ENCODE results near the gene NFIB. TPM values are rescaled to one million over a fixed set of nuclear protein-coding genes. Genes with fewer than 3 reads are reported as not detected.

NFIB gene
- total and polyA plus RNA-seq, 10 of the 15 experiments (the other 5 are each of a cell fraction or from before 2014, with no cell fraction given), result under 0.01 to 0.19 (median 0.05) TPM; not detected in 3

- TF ChIP-seq, protein P1, sequence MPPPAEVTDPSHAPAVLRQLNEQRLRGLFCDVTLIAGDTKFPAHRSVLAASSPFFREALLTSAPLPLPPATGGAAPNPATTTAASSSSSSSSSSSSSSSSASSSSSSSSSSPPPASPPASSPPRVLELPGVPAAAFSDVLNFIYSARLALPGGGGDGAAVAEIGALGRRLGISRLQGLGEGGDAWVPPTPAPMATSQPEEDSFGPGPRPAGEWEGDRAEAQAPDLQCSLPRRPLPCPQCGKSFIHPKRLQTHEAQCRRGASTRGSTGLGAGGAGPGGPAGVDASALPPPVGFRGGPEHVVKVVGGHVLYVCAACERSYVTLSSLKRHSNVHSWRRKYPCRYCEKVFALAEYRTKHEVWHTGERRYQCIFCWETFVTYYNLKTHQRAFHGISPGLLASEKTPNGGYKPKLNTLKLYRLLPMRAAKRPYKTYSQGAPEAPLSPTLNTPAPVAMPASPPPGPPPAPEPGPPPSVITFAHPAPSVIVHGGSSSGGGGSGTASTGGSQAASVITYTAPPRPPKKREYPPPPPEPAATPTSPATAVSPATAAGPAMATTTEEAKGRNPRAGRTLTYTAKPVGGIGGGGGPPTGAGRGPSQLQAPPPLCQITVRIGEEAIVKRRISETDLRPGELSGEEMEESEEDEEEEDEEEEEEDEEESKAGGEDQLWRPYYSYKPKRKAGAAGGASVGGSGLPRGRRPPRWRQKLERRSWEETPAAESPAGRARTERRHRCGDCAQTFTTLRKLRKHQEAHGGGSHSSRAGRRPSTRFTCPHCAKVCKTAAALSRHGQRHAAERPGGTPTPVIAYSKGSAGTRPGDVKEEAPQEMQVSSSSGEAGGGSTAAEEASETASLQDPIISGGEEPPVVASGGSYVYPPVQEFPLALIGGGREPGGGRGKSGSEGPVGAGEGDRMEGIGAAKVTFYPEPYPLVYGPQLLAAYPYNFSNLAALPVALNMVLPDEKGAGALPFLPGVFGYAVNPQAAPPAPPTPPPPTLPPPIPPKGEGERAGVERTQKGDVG (CRISPR knock-in tag; IDR thresholded peaks at IDR 0.05), result no peak
Observed at GRCh38 chr9:14358523-14358922, 44.6 kb upstream of the NFIB start (continued).

DNA sequence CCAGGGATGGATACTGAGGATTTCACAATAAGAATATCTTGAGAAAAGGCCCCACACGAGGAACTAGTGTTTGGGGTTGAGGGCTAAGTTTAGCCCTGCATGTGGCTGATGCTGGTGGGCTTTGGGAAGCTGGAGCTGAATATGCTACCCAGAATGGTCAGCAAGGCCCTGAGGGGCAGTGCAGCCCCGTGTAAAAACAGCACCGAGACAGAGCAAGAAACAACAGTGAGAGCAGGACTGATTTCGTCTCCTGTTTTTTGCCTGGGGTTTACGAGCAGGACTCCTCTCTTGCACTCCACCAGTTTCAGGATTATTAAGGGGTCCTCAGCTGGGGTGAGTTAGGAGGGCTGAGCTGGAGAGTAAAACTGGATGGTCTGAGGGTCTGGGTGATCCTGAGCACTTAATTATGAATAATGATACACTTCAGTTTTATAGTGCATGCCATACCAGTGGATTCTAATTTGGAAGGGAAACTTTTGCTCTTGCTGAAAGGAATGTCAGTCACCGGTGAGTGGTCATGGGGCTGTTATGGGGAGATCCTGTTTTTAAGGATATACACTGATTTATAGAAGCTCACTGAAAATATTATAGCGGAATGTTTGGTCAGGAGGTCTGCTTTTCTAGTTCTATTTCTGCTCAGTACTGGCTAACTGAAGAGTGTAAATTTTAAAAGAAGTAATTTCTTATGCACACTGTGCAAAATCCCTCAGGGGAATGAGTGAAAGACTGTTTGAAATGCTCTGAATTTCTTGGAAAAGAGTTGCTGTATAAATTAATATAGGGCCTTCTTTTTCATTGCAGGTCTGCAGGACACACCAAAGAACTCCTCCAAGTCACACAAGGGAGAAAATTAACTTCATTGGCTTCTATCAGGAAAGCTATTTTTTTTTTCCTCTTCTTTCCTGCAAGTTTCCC lies 42.7 kb upstream of the NFIB start:
- H3K36me3 ChIP-seq (ENCODE audit: control insufficient read depth in 2 of 2, insufficient read depth in 2 of 2, low read length in 1 of 2), result no peaks in the 10 kb centered on the region
- H3K79me2 ChIP-seq (ENCODE audit: control insufficient read depth, insufficient read depth, low read length), result no peaks in the 10 kb centered on the region
- SMC1A ChIA-PET (ENCODE audit: uncharacterized antibody, unreplicated experiment), result interaction anchor here (0.8 to 1.5 kb wide), 3 partner anchors 9 to 929 kb away, joined by 3 to 4 read pairs (median 3); no protein-coding TSS in a partner anchor
- CTCF ChIA-PET, result interaction anchor here (0.6 to 6.2 kb wide), 2 partner anchors 669 to 928 kb away, joined by 3 to 97 read pairs; no protein-coding TSS in a partner anchor
- H2AFZ ChIP-seq (ENCODE audit: control insufficient read depth, low read depth, low read length), result no peak overlapping the region
- no TSS peak for BruUV-seq (replicated peaks)
- H3K9ac ChIP-seq (ENCODE audit: control insufficient read depth, insufficient read depth, low read length), result no peak overlapping the region
- DNase-seq (ENCODE audit: low read depth, low spot score) (no peak), ATAC-seq (no peak), FAIRE-seq (no peak)
- TF ChIP-seq MEF2B (IDR thresholded peaks at IDR 0.05; ENCODE audit: partially characterized antibody, poor library complexity, severe bottlenecking) (no peak), HSF1 (IDR thresholded peaks at IDR 0.05; ENCODE audit: low read depth, low read length) (no peak), POLR2AphosphoS5 (IDR thresholded peaks at IDR 0.05; ENCODE audit: low read length) (no peak)
- TF ChIP-seq, protein P2, sequence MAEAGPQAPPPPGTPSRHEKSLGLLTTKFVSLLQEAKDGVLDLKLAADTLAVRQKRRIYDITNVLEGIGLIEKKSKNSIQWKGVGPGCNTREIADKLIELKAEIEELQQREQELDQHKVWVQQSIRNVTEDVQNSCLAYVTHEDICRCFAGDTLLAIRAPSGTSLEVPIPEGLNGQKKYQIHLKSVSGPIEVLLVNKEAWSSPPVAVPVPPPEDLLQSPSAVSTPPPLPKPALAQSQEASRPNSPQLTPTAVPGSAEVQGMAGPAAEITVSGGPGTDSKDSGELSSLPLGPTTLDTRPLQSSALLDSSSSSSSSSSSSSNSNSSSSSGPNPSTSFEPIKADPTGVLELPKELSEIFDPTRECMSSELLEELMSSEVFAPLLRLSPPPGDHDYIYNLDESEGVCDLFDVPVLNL (IDR thresholded peaks at IDR 0.05; ENCODE audit: low read depth, low read length), result no peak
- TF ChIP-seq, protein P3, sequence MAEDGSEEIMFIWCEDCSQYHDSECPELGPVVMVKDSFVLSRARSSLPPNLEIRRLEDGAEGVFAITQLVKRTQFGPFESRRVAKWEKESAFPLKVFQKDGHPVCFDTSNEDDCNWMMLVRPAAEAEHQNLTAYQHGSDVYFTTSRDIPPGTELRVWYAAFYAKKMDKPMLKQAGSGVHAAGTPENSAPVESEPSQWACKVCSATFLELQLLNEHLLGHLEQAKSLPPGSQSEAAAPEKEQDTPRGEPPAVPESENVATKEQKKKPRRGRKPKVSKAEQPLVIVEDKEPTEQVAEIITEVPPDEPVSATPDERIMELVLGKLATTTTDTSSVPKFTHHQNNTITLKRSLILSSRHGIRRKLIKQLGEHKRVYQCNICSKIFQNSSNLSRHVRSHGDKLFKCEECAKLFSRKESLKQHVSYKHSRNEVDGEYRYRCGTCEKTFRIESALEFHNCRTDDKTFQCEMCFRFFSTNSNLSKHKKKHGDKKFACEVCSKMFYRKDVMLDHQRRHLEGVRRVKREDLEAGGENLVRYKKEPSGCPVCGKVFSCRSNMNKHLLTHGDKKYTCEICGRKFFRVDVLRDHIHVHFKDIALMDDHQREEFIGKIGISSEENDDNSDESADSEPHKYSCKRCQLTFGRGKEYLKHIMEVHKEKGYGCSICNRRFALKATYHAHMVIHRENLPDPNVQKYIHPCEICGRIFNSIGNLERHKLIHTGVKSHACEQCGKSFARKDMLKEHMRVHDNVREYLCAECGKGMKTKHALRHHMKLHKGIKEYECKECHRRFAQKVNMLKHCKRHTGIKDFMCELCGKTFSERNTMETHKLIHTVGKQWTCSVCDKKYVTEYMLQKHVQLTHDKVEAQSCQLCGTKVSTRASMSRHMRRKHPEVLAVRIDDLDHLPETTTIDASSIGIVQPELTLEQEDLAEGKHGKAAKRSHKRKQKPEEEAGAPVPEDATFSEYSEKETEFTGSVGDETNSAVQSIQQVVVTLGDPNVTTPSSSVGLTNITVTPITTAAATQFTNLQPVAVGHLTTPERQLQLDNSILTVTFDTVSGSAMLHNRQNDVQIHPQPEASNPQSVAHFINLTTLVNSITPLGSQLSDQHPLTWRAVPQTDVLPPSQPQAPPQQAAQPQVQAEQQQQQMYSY (CRISPR knock-in tag; IDR thresholded peaks at IDR 0.05), result no peak
- H4K20me1 ChIP-seq (ENCODE audit: control insufficient read depth, insufficient read depth), result no peaks in the 10 kb centered on the region
- no peaks in the 10 kb centered on the region for H3K9me3 ChIP-seq (replicated peaks; ENCODE audit: control insufficient read depth, insufficient read depth, low read length)
- intact Hi-C loops (cut with micrococcal nuclease; ENCODE audit: unreplicated experiment) (loop anchor here (10.0 kb wide), 1 partner anchor 62 kb away; no protein-coding TSS in a partner anchor), in situ Hi-C loops (cut with MboI) (no loop called here)
- 20% methylated on average over 7 of the region's 7 CpGs for WGBS (ENCODE audit: insufficient coverage, insufficient replicate concordance, low lambda C conversion rate, missing lambda C conversion rate)
- no peak overlapping the region for H3K4me2 ChIP-seq (ENCODE audit: control insufficient read depth, insufficient read depth)
- no peak overlapping the region for H3K4me3 ChIP-seq
- POLR2A ChIA-PET, result no interaction called here
- RAD21 ChIA-PET (ENCODE audit: unreplicated experiment), result no interaction called here
- peaks cover 0 to 2% of the 10 kb centered on the region in 2 experiments; a peak in 1 of 4 replicates for H3K27me3 ChIP-seq (replicated peaks in 1 of 2; ENCODE audit: control insufficient read depth in 2 of 2, insufficient read depth in 2 of 2, low read length in 1 of 2)
- no peak overlapping the region for H3K27ac ChIP-seq (ENCODE audit: control insufficient read depth, insufficient read depth)
- H3K4me1 ChIP-seq (ENCODE audit: control insufficient read depth, insufficient read depth, low read length), result no peaks in the 10 kb centered on the region

All from GM12878 (cell line).